Endothelial cell of umbilical vein (primary cell): ENCODE measurements around the gene PDK1. TPM values are rescaled to one million over a fixed set of nuclear protein-coding genes. Genes with fewer than 3 reads are reported as not detected.

Experiments
- BruUV-seq: library from RNA; stranded (reverse); fragments of 400-500 nt; replicated peaks from 2 replicates; lab custom pipeline; 2021; lab: Mats Ljungman, UMichigan
- CTCF ChIA-PET: fragments of 300-600, 350-600 bp; sonication (Branson Sonifier 250); formaldehyde crosslinking; loops from one replicate; lab custom pipeline; 2021; ENCODE audit warnings: antibody characterized with exemption, inconsistent platforms; lab: Charles Lee
- POLR2A ChIA-PET: fragments of 300-600, 350-600 bp; sonication (Branson Sonifier 250); formaldehyde crosslinking; loops from one replicate; lab custom pipeline; 2021; ENCODE audit warnings: antibody characterized with exemption, inconsistent platforms; lab: Charles Lee
- DNase-seq: peaks from one replicate; pipeline ENCODE4 v3.0.0-alpha.2; 2011; ENCODE audit warnings: low read depth, low spot score
- FAIRE-seq: peaks from 2 replicates; lab custom pipeline; 2011; peaks lifted over from hg19 to GRCh38; lab: Jason Lieb, UNC
- H2AFZ ChIP-seq: 2 replicates; pipeline ENCODE4 v1.6.0; 2012; ENCODE audit warnings: low read depth, low read length, control low read depth, inconsistent platforms
- H3K27ac ChIP-seq: 2 replicates; pipeline ENCODE4 v1.5.1; 2011; ENCODE audit warnings: low read depth, mild to moderate bottlenecking, control low read depth, low read length, moderate library complexity; ENCODE audit not compliant: insufficient read depth
- H3K27me3 ChIP-seq, 2 experiments: 2 replicates each; pipeline versions ENCODE4 v1.6.0 to v1.6.1; 2011; ENCODE audit warnings: low read length in 2 of 2, mixed read lengths in 1 of 2; ENCODE audit not compliant: control insufficient read depth in 2 of 2, insufficient read depth in 2 of 2
- H3K36me3 ChIP-seq, 2 experiments: 2 replicates in 1 of 2; 3 replicates in 1 of 2; pipeline ENCODE4 v1.5.1; 2011; ENCODE audit warnings: low read length in 2 of 2, mild to moderate bottlenecking in 1 of 2, moderate library complexity in 1 of 2; ENCODE audit not compliant: control insufficient read depth in 2 of 2, insufficient read depth in 2 of 2; ENCODE audit errors: extremely low read depth in 1 of 2
- H3K4me1 ChIP-seq: 3 replicates; pipeline ENCODE4 v1.5.1; 2011; ENCODE audit warnings: mild to moderate bottlenecking, low read length; ENCODE audit not compliant: control insufficient read depth, insufficient read depth; ENCODE audit errors: extremely low read depth
- H3K4me2 ChIP-seq: 2 replicates; pipeline ENCODE4 v1.6.1; 2011; ENCODE audit warnings: low read length, control low read depth, mixed read lengths; ENCODE audit not compliant: insufficient read depth
- H3K4me3 ChIP-seq, 3 experiments: fragments of 200-600 bp in 1 of 3; sonication (generic), shearing (Covaris generic) in 1 of 3; replicated peaks in 1 of 3; 2 replicates each; pipeline ENCODE4 v1.5.1; 2011 to 2016; ENCODE audit warnings: control low read depth in 3 of 3, low read length in 3 of 3, mild to moderate bottlenecking in 2 of 3, inconsistent platforms in 1 of 3, low read depth in 1 of 3, moderate library complexity in 1 of 3; ENCODE audit not compliant: insufficient read depth in 1 of 3
- H3K79me2 ChIP-seq: 2 replicates; pipeline ENCODE4 v1.6.0; 2012; ENCODE audit warnings: low read length, inconsistent platforms; ENCODE audit not compliant: control insufficient read depth, insufficient read depth
- H3K9ac ChIP-seq: replicated peaks from 2 replicates; pipeline ENCODE3; 2011; ENCODE audit warnings: low read length, control low read depth; ENCODE audit not compliant: insufficient read depth; ENCODE audit errors: extremely low read depth
- H3K9me1 ChIP-seq: replicated peaks from 3 replicates; pipeline ENCODE4 v1.6.0; 2011; ENCODE audit warnings: mild to moderate bottlenecking, low read length; ENCODE audit not compliant: control insufficient read depth, insufficient read depth; ENCODE audit errors: extremely low read depth
- H3K9me3 ChIP-seq: replicated peaks from 2 replicates; pipeline ENCODE4 v1.5.1; 2012; ENCODE audit warnings: low read length, inconsistent platforms; ENCODE audit not compliant: control insufficient read depth, insufficient read depth
- H4K20me1 ChIP-seq: replicated peaks from 2 replicates; pipeline ENCODE3; 2011; ENCODE audit warnings: mild to moderate bottlenecking, low read length; ENCODE audit not compliant: control insufficient read depth, insufficient read depth; ENCODE audit errors: extremely low read depth
- CTCF ChIP-seq, 2 donors: IDR thresholded peaks; 1 replicate in 1 of 2; 2 replicates in 1 of 2; pipeline ENCODE4 v1.5.1; 2011; ENCODE audit warnings: low read length in 2 of 2, mild to moderate bottlenecking in 2 of 2, moderate library complexity in 2 of 2, control low read depth in 1 of 2, inconsistent platforms in 1 of 2, low read depth in 1 of 2; ENCODE audit not compliant: insufficient read depth in 1 of 2; ENCODE audit errors: extremely low read depth in 1 of 2
- EZH2 ChIP-seq: IDR thresholded peaks from 2 replicates; pipeline ENCODE4 v1.6.1; 2012; ENCODE audit warnings: borderline replicate concordance, low read depth, mild to moderate bottlenecking, moderate library complexity, low read length, inconsistent platforms; ENCODE audit not compliant: severe bottlenecking
- FOS ChIP-seq: IDR thresholded peaks from 2 replicates; pipeline ENCODE4 v1.6.1; 2011; ENCODE audit warnings: mild to moderate bottlenecking, low read length, moderate library complexity, borderline replicate concordance; ENCODE audit not compliant: insufficient read depth
- GATA2 ChIP-seq: IDR thresholded peaks from 2 replicates; pipeline ENCODE4 v1.7.0; 2011; ENCODE audit warnings: low read depth, mild to moderate bottlenecking, moderate library complexity, mixed read lengths, low read length; ENCODE audit not compliant: insufficient read length, insufficient read depth
- JUN ChIP-seq: IDR thresholded peaks from 2 replicates; pipeline ENCODE4 v1.6.1; 2011; ENCODE audit warnings: borderline replicate concordance, low read depth; ENCODE audit not compliant: insufficient read length, insufficient read depth
- MYC ChIP-seq: IDR thresholded peaks from one replicate; pipeline ENCODE4 v1.6.1; 2011; ENCODE audit warnings: mild to moderate bottlenecking, low read depth, low read length
- POLR2A ChIP-seq: IDR thresholded peaks from 2 replicates; pipeline ENCODE4 v1.6.1; 2012; ENCODE audit warnings: low read depth, mild to moderate bottlenecking, control low read depth, low read length
- POLR2AphosphoS5 ChIP-seq: IDR thresholded peaks from 2 replicates; pipeline ENCODE4 v1.6.1; 2012; ENCODE audit warnings: low read depth, mild to moderate bottlenecking, control low read depth, low read length, moderate library complexity; ENCODE audit not compliant: insufficient read depth
- dilution Hi-C: fragments of 300-500 bp; cut with MboI; formaldehyde crosslinking; loops from one replicate; pipeline ENCODE4 v1.15.0; 2019; ENCODE audit warnings: low sequenced_read_pairs; ENCODE audit not compliant: extremely low pct_ligation_motif_present
- intact Hi-C: fragments of 100-400 bp; cut with micrococcal nuclease; formaldehyde crosslinking; loops from one replicate; pipeline ENCODE4 v1.10.0; 2022
- polyA plus RNA-seq, 4 experiments: library from polyadenylated mRNA; depleted of rRNA in 3 of 4; stranded (reverse) in 3 of 4; unstranded in 1 of 4; fragments of >200 nt; gene quantifications; 2 replicates each; pipeline versions ENCODE4 v1.2.1 to v1.2.3, GENCODE V29; 2011 to 2012; ENCODE audit warnings: missing spikeins in 1 of 4
- total RNA-seq: library from RNA; stranded (reverse); gene quantifications from 2 replicates; pipeline ENCODE4 v1.2.3, GENCODE V29; 2021
- TF ChIP-seq, protein P1 (sequence below): IDR thresholded peaks from 2 replicates; pipeline ENCODE4 v1.6.1; 2011; ENCODE audit not compliant: insufficient read depth, insufficient read length

PDK1 gene
- total and polyA plus RNA-seq, 2 donors (not counting 3 experiments of a cell fraction or from before 2014, with no cell fraction given), result 3.7 to 16.9 TPM

DNA sequence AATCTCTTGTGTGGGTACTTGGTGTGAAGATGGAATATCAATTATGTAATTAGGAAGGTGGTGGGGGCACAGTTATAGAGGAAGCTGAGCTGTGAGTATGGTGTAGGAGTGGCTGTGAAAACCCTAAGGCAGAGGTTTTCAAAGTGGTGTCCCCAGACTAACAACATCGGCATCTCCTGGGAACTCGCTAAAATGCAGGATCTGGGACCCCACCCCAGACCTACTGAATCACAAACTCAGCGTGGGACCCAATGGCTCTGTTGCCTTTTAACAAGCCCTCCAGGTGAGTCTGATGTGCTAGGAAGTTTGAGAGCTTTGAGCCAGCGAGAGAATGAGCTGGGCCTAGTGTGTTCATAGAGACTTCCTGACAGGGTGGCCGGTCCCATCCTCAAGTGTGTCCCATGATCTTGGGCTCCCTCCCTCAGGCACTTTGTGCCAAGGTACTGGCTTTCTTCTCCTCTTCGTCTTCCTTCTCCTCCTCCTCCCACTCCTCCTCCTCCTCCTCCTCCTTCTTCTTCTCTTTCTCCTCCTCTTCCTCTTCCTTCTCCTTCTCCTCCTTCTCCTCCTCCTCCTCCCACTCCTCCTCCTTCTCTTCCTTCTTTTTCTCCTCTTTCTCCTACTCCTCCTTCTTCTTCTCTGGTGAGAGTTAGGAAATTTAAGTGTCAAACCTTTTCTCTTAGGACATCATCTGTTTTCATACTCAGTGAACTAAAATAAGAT, 86.6 kb downstream of the PDK1 start:
- POLR2A ChIA-PET, result no interaction called here

More for the DNA sequence above, 86.6 kb downstream of the PDK1 start:
- no peaks in the 10 kb centered on the region for H4K20me1 ChIP-seq
- no peak overlapping the region for H3K9ac ChIP-seq
- H3K4me2 ChIP-seq, result no peak overlapping the region
- no peaks in the 10 kb centered on the region for H3K9me3 ChIP-seq
- dilution Hi-C loops (no loop called here), intact Hi-C loops (no loop called here)
- FAIRE-seq, result no peak
- no peaks in the 10 kb centered on the region for H3K27me3 ChIP-seq
- no peak overlapping the region for H3K27ac ChIP-seq
- no peaks in the 10 kb centered on the region for H3K79me2 ChIP-seq
- peaks cover 5% of the 10 kb centered on the region for H3K4me1 ChIP-seq
- DNase-seq, result no peak
- no peaks in the 10 kb centered on the region for H3K36me3 ChIP-seq
- CTCF ChIA-PET, result interaction anchor here (0.9 to 1.7 kb wide), 2 partner anchors 9 to 14 kb away, joined by 5 to 7 read pairs; no protein-coding TSS in a partner anchor
- BruUV-seq, result no TSS peak
- H3K4me3 ChIP-seq, result no peak overlapping the region
- H3K9me1 ChIP-seq, result no peaks in the 10 kb centered on the region
- no peak overlapping the region for H2AFZ ChIP-seq
- TF ChIP-seq JUN, result no peak
- TF ChIP-seq, protein P1, sequence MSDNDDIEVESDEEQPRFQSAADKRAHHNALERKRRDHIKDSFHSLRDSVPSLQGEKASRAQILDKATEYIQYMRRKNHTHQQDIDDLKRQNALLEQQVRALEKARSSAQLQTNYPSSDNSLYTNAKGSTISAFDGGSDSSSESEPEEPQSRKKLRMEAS, result no peak
- TF ChIP-seq MYC, result no peak
- TF ChIP-seq EZH2, result no peak
- TF ChIP-seq POLR2A, result no peak
- no peak for TF ChIP-seq CTCF (IDR thresholded peaks at IDR 0.05; ENCODE audit: extremely low read depth in 1 of 2, insufficient read depth in 1 of 2, low read depth in 1 of 2, low read length in 2 of 2)
- no peak for TF ChIP-seq FOS
- no peak for TF ChIP-seq POLR2AphosphoS5
- no peak for TF ChIP-seq GATA2
